Left hindlimb (tissue), 1 donor: Measurements from ENCODE around the gene YBEY.
"Not testable (repeated sequence)": the region's sequence is repeated elsewhere in the genome, so short reads cannot be mapped to it uniquely, and the experiment has no call there.

Experiments used
- DNase-seq: peaks from one replicate; pipeline ENCODE4 v3.0.0-alpha.2; 2018

YBEY gene

DNA sequence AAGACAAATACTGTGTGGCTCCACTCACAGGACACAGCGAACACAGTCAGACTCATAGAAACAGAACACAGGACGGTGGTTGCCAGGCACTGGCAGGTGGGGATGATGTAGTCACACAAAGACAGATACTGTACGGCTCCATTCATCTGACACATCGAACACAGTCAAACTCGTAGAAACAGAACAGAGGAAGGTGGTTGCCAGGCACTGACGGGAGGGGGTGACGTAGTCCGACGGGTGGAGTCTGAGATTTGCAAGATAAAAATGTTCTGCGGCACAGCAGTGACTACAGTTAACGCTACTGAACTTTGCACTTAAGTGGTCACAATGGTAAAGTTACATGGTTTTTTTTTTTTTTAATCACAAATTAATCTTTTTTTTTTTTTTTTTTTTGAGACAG is 18.8 kb downstream of the YBEY start:
- no peak for DNase-seq

DNA sequence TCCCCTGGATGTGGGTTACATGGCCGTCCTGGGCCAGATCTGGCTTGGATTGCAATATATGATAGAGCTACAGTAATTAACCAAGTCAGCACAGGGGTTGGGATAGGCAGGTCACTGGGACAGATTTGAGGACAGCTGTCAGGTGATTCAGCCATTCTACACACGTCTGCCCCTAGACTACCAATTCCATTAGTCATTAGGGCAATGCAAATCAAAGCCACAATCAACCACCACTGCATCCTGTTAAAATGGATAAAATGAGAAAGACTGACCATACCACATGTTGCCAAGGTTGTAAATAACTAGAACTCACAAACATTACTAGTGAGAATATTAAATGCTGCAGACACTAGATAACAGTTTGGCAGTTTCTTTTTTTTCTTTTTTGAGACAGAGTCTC is 21.5 kb downstream of the YBEY start:
- no peak for DNase-seq

DNA sequence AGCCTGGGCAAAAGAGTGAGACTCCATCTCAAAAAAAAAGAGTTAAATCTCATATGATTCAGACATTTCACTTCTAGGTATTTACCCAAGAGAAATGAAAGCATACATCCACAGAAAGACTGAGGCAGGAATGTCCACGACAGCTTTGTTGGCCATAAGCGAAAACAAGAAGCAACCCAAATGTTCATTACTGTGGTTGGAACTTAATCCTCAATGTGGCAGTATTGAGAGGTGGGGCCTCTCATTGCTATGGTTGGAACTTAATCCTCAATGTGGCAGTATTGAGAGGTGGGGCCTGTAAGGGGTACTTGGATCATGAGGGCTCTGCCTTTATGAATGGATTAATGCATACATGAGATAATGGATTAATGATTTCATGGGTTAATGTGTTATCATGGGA is 22.3 kb downstream of the YBEY start:
- DNase-seq: no peak

DNA sequence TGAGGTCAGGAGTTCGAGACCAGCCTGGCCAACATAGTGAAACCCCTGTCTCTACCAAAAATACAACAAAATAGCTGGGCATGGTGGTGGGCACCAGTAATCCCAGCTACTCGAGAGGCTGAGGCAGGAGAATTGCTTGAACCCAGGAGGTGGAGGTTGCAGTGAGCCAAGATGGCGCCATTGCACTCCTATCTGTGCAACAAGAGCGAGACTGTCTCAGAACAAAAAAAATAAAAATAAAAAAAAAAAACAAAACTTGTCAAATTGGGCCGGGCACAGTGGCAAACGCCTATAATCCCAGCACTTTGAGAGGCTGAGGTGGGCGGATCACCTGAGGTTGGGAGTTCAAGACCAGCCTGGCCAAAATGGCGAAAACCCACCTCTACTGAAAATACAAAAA is 24.1 kb downstream of the YBEY start:
- not testable (repeated sequence) for DNase-seq

DNA sequence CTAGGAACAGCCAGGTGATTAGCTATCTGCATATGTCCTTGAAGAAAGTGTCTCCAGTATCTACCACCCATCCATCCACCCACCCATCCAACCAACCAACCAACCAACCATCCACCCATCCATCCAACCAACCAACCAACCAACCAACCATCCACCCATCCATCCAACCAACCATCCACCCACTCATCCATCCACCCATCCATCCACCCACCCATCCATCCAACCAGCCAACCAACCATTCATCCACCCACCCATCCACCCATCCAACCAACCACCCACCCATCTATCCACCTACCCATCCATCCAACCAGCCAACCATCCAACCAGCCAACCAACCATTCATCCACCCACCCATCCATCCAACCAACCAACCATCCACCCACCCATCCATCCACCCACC is 25.4 kb downstream of the YBEY start:
- no peak for DNase-seq

DNA sequence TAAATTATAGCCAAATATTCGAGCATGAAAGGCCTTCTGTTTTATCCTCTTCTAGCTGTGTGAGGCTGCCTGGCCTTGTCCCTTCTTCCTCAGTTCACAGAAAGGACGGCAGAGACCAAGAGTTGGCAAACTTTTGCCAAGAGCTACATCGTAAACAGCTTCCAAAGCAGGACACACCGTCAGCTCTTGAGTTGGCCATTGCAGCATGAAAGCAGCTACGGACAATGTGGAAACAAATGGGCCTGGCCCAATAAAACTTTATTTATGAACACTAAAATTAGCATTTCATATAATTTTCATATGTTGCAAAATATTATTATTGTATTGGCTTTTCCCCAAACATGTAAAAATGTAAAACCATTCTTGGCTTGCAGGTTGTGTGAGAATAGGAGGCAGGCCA is 26.8 kb downstream of the YBEY start:
- no peak for DNase-seq

DNA sequence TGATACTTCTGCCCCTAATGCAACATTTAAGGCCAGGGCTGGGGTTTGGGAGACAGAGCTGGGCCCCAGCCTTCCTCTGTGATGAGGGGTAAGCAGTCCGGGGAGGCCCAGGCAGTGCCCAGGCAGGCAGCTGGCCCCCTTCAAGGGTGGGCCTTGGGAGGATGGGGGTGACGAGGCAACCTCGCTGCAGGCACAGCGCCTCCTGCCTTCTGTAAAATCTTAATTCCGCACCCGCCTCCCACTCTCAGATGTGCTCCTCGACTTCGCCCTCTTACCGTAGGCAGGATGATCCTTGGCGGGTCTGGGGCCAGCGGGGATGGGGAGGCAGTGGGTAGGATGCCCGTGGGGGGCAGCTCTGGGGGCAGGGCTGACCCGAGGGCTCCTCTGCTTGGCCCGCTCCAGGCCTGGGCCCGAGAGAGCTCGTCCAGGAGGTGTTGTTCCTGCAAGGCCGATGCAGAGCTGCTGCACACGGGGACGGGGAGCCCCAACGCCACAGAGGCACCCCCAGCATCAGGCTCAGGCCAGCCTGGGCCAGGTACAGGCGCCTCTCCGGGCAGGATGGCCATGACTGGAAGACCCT is 28.4 kb downstream of the YBEY start:
- DNase-seq: no peak

DNA sequence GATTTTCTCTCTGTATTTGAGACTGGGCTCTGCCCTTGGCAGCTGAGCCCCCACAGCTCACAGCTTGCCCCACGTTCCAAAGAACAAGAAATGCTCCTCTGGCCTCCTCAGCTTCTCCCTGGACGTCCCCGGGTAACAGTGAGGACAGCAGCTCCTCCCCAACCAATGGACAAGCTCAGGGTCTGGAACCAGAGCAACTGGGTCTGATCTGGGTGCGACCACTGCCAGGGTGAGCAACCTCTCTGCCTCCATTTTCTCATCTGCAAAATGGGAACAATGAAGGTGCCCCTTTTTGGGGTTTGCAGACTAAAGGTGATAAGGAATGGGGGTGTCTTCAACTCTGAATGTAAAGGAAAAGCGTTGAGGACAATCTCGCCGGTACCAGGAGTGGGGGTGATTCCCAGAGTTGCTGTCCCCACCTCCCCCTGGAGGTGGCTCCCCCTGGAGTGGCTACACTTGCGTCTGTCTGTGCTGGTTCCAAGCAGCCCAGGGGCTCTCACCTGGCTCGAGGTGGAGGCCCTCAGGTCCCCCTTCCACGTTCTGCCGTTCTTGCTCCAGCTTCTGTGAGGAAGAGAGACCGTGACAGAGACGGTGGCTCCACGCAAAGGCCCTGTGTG is 30.7 kb downstream of the YBEY start:
- no peak for DNase-seq

DNA sequence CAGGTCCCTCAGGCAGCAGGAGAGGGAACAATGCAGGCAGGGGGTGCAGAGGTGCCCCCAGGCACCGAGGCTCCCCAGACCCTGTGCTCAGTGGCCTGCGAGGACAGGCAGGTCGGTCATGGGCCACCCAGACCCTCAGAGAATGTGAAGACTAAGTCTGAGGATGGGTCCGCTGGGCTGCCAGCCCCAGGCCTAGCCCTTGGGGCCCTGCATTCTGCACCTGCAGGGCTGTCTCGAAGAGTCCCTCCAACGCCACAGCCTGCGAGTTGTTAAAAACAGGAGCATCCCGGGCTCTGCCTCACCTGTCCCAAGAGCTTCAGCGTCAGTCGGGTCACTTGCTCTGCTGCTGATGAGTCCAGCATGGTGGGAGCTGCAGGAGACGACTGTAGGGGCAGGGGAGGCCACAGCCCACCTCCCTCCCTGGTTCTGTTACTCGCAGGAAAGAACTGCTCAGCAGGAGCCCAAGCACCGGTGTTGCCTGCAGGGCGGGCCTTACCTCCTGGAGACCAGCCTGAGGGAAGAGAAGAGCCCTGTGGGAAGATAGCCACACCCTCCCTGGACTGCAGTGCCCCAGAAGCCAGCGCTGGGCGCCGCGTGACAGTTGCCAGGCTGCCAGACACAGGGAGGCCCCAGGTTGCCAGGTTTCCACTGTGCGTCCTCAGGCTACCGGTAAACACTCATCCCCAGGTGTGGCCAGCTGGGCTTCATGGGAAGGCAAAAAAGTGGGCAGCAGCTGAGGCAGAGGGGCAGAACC is 31.7 kb downstream of the YBEY start:
- DNase-seq: no peak

DNA sequence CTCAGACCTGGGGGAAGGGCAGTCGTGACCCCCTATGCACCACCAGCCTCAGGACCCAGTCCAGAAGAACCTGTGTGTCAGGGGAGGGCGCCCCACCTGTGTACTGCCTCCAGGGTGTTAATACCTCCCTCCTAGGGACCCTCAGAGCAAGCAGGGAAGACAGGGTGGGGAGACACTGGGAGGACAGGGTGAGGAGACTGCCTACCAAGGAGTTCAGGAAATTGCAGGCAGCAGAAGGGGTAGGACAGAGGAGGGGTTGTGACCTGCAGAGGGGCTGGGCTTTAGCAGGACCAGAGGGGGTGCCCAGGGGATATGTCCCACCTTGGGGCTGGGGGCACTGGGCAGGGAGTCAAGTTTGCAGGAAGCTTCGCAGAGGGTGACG is 32.3 kb downstream of the YBEY start:
- no peak for DNase-seq

DNA sequence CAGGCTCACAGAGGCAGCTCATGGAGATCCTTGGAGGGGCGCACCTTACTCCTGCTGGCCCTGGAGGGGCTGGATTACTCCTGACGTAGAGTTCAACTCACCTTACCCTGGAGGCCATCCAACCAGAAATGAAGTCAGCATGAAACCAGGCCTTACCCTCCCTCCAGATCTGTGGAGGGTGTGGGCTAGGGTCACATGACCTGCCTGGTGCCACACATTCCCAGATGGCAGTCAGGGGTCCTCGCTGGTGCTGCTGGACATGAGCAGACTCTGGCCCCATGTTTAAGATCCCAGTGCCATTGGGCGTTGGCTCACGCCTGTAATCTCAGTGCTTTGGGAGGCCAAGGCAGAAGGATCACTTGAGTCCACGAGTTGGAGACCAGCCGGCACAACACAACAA is 33.0 kb downstream of the YBEY start:
- DNase-seq: no peak

DNA sequence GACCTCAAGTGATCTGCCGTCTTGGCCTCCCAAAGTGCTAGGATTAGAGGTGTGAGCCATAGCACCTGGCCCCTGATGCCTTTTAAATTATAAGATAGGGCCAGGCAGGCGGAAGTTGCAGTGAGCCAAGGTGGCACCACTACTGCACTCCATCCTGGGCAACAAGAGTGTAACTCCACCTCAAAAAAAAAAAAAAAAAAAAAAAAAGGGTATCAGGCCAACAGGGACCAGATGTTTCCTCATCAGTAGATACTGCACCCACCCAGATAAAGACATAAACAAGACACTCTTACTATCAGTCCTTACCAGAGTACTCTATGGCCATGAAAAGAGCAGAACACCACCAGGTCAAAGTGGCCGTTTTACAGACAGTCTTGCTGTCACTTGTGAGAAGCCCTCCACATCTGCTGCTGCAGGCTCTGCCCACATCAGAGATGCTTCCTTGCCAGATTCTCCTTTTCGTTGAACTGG is 34.2 kb downstream of the YBEY start:
- DNase-seq: no peak

DNA sequence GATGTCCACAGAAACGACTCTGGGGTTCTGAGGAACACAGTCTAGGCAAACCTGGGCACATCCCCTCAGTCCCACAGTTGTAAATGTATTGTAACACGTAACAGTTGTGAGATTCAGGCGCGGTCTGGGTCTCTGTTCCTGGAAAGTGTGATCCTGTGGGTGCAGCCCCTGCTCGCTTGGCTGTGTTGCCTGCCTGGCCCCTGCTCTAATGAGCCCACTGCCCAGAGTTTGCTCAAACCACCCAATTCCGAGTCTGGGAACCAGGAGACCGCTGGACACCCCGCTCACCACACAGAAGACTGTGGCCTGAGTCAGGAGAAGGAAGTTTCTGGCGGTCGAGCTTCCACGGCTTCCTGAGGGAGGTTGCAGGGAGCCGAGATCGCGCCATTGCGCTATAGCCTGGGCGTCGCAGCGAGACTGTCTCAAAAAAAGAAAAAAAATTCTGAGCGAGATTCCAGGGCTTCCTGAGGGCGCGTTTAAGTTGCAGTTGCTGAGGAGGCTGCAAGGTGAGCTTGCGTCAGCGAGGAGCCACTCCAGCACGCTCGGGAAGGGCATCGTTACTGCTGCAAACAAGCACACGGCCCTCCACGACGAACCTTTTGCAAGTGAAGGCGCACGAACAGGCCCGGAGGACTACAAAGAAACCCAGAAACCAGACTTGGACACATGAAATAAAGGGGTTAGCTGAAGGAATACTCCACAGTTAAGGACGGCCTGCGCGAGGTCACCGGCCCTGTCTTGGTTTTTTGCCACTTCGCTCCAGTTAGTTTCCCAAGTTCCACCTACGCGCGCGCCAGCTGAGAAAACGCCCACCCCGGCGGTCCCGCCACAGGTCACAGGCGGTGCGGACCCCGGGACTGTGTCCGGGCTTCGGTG is 36.4 kb downstream of the YBEY start:
- DNase-seq: no peak

DNA sequence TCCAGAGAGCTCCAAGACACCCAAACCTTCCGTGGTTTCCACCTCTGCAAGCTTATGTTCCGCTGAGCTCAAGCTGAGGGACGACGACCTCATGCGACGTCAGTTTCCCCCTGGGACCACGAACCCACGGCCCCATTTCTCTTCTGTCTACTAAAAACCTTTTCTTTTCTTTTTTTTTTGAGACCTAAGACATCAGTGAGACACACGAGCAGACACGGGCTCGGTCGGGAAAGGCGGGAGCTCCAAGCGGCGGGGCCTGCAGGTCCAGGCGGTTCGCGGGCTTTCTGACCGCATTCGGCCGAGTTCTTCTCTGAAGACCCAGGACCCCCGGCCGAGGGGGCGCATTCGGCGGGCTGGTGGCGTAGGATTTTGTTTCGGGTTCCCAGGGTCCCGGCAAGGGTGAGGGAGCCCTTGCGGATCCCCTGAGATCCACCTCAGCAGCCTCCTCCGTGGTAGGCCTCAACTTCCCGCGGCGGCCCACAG is 37.1 kb downstream of the YBEY start:
- DNase-seq: no peak

DNA sequence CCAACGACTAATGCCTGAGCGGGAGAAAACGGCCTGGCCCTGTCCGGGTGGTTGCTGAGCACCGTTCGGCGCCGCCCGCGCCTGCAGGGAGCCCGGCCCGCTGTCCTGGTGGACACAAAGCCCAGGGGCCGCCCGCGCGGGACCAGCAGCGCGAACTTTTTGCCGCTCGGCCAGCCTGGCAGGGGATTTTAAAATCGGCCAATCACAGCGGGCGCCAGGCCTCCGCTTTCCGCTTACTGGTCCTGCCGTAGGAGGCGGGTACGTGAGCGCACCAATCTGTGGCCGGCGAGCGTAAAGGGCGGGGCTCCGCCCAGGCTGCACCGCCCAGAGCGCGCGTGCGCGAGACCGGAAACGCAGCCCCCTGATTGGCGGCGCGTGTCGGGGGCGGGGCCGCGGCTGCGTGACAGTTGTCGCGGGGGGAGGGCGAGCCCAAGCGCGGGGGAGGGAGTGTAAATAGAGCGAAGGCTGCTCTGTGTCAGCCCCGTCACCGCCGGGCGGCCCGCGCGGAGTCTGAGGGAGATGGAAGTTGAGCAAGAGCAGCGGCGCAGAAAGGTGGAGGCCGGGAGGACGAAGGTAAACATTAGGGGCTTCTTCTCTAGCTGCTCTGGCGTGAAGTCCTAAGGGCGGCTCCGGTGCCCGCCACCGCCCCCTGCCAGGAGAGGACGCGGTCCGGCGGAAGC is 37.7 kb downstream of the YBEY start, which contains the start of the genes C21orf58 and PCNT:
Gene C21orf58, minus strand, starts transcription at position 161 of the 680 bp plus-strand sequence. CDS start 1,132 bp downstream, outside the sequence.
Gene PCNT, plus strand, starts transcription at position 447 of the 680 bp plus-strand sequence. Its CDS starts 73 bp downstream, at position 520.
- DNase-seq: peak; percentile 98

DNA sequence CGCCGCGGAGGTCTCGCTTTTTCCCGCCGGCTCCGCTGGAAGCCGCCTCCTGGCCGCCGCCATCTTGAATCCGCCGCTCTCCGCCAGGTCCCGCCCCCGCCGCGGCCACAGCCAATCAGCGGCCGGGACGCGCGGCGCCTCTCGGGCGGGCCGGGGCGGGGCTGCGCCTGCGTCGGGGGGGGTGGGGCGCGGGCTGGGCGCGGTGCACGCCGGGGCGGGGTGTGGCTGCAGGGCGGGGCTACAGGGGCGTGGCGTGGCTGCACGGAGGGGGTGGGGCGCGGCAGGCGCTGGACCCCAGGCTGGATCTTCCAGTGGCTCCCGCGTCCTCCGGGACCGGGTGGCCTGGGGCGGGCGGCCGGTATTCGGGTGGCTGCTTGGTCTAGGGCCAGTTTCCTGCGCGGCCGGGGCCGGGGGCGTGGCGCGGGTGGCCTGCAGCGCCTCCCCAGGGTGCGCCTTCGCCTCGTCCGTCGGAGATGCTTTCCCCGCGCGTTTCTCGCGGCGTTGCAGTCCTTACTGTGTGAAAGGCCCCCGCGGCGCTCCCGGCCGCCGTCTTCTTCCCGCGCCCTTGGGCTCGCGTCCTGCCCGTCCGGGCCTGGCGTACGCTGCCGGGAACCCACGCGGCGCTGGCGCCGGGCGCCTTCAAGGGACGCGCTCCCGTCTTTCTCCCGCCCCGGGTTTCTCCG is 38.4 kb downstream of the YBEY start:
- DNase-seq: peak; percentile 95

DNA sequence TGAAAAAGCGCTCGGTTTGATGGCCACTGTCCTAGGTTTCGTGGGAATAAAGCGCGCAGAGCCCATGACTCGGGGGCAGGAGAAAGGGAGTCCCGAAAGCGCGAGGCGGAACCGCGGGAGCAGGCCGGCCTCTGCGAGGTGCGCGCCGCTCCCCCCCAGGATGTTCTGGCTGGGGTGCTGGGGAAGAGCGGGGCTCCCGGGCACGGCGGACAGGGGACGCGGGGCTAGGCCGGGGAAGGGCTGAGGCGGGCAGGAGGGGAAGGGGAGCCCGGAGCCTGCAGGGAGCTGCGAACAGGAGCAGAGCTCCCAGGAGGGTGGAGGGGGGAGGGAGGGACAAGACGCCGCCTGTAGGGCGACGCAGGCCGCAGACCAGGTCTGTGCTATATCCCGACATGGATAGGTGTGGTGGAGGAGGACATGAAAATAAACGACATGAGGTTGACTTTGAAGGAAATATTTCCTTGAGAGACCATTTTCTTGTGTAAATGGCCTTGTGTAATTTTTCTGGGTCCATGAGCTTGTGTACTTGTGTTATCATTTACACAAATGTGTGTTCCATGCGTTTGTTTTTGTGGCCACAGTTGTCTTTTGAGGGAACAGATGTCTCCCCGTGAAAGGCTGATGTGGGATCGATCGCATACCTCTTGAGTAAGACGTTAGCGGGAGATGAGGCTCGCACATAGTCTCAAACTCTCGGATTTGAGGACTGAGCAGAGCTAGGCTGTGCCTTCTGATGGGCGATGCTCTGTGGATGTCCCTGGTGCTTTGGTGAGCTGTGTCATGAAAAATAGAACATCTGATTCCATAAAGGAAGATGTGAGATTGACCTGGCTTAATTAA is 39.2 kb downstream of the YBEY start:
- peak; percentile 48 for DNase-seq

DNA sequence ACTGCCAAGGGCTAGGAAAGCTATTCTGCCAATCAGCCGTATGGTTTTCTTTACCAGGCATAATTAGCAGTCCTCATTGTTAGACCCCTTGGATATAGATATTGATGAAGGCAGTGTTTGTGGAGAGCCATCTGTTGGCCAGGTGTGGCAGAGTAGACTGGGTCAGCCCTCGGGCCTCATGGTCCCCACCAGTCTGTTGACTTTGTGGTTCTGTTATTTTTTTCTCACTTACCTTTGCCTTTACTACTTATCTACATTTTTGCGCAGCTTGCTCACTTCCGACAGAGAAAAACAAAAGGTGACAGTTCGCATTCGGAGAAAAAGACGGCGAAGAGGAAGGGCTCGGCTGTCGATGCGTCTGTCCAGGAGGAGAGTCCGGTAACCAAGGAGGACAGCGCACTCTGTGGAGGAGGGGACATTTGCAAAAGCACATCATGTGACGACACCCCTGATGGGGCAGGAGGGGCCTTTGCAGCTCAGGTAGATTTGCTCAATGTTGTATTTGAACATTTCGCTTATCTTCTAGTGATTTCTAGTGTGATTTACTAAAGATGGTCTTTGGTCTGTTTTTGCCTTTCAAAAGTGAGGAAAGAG is 40.1 kb downstream of the YBEY start:
- DNase-seq: no peak

DNA sequence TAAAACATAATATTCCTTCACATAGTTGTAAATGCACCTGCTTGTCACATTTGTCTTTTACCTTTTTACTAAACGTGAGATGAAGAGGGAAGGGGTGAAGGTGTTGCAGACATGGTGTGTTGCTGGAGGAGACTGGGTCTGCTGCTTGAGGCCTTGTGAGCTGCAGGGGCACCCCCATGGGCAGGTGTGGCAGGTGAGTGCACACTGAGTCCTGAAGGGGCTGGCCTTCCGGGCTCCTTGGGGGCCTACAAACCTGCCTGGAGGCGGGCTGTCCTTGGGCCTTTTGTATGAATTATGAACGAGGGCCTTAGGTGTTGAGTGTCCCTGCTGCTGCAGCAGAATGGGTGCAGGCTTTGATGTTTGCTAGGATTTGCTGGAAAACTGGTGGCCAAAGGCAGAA is 41.6 kb downstream of the YBEY start:
- no peak for DNase-seq

DNA sequence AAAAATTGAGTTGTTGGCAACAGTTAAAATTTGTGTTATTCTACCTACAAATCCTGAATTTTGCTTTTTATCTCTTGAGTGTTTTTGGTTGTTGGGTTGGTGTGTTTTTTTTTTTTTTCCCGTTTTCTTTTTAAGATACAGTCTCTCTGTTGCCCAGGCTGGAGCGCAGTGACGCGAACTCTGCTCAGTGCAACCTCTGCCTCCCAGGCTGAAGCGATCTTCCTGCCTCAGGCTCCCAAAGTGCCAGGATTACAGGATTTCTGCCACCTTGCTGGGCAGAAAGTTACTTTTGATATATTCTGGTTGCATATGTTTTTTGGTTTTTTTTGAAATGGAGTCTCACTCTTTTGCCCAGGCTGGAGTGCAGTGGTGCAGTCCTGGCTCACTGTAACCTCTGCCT is 42.0 kb downstream of the YBEY start:
- DNase-seq: no peak
